Measurements from ENCODE around the gene PPCDC. TPM values are rescaled to one million over a fixed set of nuclear protein-coding genes. Genes with fewer than 3 reads are reported as not detected.

Gene PPCDC
- total RNA-seq, 1 experiment from 2014 or later, result 18.0 TPM

GRCh38 chr15:75051191-75051608 is 27.8 kb downstream of the PPCDC start:
- TF ChIP-seq JUND (IDR thresholded peaks at IDR 0.05), result no peak
- TF ChIP-seq SIN3A (IDR thresholded peaks at IDR 0.05; ENCODE audit: low read depth), result no peak
- TF ChIP-seq EZH2phosphoT487 (IDR thresholded peaks at IDR 0.05; ENCODE audit: borderline replicate concordance), result no peak
- TF ChIP-seq FOSL1 (IDR thresholded peaks at IDR 0.05; ENCODE audit: low read depth), result no peak
- TF ChIP-seq EGR1 (IDR thresholded peaks at IDR 0.05; ENCODE audit: low read depth), result no peak
- TF ChIP-seq POLR2A (IDR thresholded peaks at IDR 0.05; ENCODE audit: borderline replicate concordance, extremely low read depth, insufficient read depth, insufficient read length), result no peak
- Histone ChIP-seq H3K4me1 (ENCODE audit: control insufficient read depth in 1 of 2, insufficient read depth in 2 of 2, low read length in 2 of 2) (peaks cover 13 to 15% of the 10 kb centered on the region in 2 experiments; a peak in 3 of 4 replicates), H3K79me2 (ENCODE audit: insufficient read depth, low read length) (no peaks in the 10 kb centered on the region), H3K36me3 (ENCODE audit: control insufficient read depth in 1 of 2, insufficient read depth in 2 of 2, low read length in 2 of 2) (peaks cover 2 to 22% of the 10 kb centered on the region in 2 experiments; a peak in 1 of 4 replicates), H3K27ac (ENCODE audit: low read depth, low read length) (no peak overlapping the region), H3K9me3 (ENCODE audit: control insufficient read depth in 1 of 2, insufficient read depth in 1 of 2, low read depth in 1 of 2, low read length in 2 of 2) (no peaks in the 10 kb centered on the region), H4K20me1 (ENCODE audit: insufficient read depth) (no peaks in the 10 kb centered on the region), H3K4me3 (replicated peaks in 1 of 2; ENCODE audit: low read depth in 1 of 2, low read length in 2 of 2) (no peak overlapping the region), H2AFZ (ENCODE audit: low read depth, low read length, poor library complexity, severe bottlenecking) (no peak overlapping the region), H3K9ac (ENCODE audit: low read length) (no peak overlapping the region), H3K4me2 (ENCODE audit: low read length) (no peak overlapping the region), H3K9me2 (ENCODE audit: insufficient read depth) (no peaks in the 10 kb centered on the region), H3K27me3 (ENCODE audit: insufficient read depth, low read length) (no peaks in the 10 kb centered on the region)
- no TSS peak for BruUV-seq (replicated peaks)
- ChIA-PET CTCF (no interaction called here), RAD21 (ENCODE audit: low non-redundant PET in 1 of 2, low total read pairs in 2 of 2, uncharacterized antibody in 2 of 2, unreplicated experiment in 2 of 2) (no interaction called here), POLR2A (no interaction called here)
- ATAC-seq (no peak), DNase-seq (ENCODE audit: low read depth, low spot score) (no peak)
- intact Hi-C loops (cut with micrococcal nuclease), result no loop called here

GRCh38 chr15:75051711-75052110 is 28.3 kb downstream of the PPCDC start:
- H3K9me3 ChIP-seq (ENCODE audit: control insufficient read depth in 1 of 2, insufficient read depth in 1 of 2, low read depth in 1 of 2, low read length in 2 of 2), result no peaks in the 10 kb centered on the region
- no peak overlapping the region for H2AFZ ChIP-seq (ENCODE audit: low read depth, low read length, poor library complexity, severe bottlenecking)
- H3K4me1 ChIP-seq (ENCODE audit: control insufficient read depth in 1 of 2, insufficient read depth in 2 of 2, low read length in 2 of 2), result peaks cover 8 to 10% of the 10 kb centered on the region in 2 experiments; a peak in 3 of 4 replicates
- BruUV-seq (replicated peaks), result no TSS peak
- peaks cover 2 to 22% of the 10 kb centered on the region in 2 experiments; a peak in 1 of 4 replicates for H3K36me3 ChIP-seq (ENCODE audit: control insufficient read depth in 1 of 2, insufficient read depth in 2 of 2, low read length in 2 of 2)
- H3K27me3 ChIP-seq (ENCODE audit: insufficient read depth, low read length), result no peaks in the 10 kb centered on the region
- intact Hi-C loops (cut with micrococcal nuclease), result no loop called here
- no peak for DNase-seq (ENCODE audit: low read depth, low spot score)
- ChIA-PET POLR2A (no interaction called here), RAD21 (ENCODE audit: low non-redundant PET in 1 of 2, low total read pairs in 2 of 2, uncharacterized antibody in 2 of 2, unreplicated experiment in 2 of 2) (no interaction called here), CTCF (no interaction called here)
- no peak overlapping the region for H3K27ac ChIP-seq (ENCODE audit: low read depth, low read length)
- H3K79me2 ChIP-seq (ENCODE audit: insufficient read depth, low read length), result no peaks in the 10 kb centered on the region
- ATAC-seq, result no peak
- no peaks in the 10 kb centered on the region for H3K9me2 ChIP-seq (ENCODE audit: insufficient read depth)
- no peak overlapping the region for H3K4me3 ChIP-seq (replicated peaks in 1 of 2; ENCODE audit: low read depth in 1 of 2, low read length in 2 of 2)
- no peak overlapping the region for H3K4me2 ChIP-seq (ENCODE audit: low read length)
- H3K9ac ChIP-seq (ENCODE audit: low read length), result no peak overlapping the region
- no peak for TF ChIP-seq ZBTB33 (IDR thresholded peaks at IDR 0.05; ENCODE audit: extremely low read depth, insufficient replicate concordance, low read length)
- TF ChIP-seq POLR2AphosphoS5 (IDR thresholded peaks at IDR 0.05; ENCODE audit: low read depth, low read length), result no peak
- no peak for TF ChIP-seq YY1 (IDR thresholded peaks at IDR 0.05; ENCODE audit: extremely low read depth, insufficient replicate concordance, low read depth, low read length)
- no peak for TF ChIP-seq EZH2phosphoT487 (IDR thresholded peaks at IDR 0.05; ENCODE audit: borderline replicate concordance)
- H4K20me1 ChIP-seq (ENCODE audit: insufficient read depth), result no peaks in the 10 kb centered on the region
